Psoas muscle (tissue), 8 donors: ENCODE measurements around the gene DHX32. TPM values are rescaled to one million over a fixed set of nuclear protein-coding genes. Genes with fewer than 3 reads are reported as not detected.

Experiments used
- ATAC-seq, 4 donors: fragments of 200-7000 bp; cut with Tn5 transposase; one replicate each; pipeline ENCODE4 v1.9.1; 2020; ENCODE audit warnings: moderate library complexity in 3 of 4, mild to moderate bottlenecking in 2 of 4
- DNase-seq, 2 donors: peaks; one replicate each; pipeline ENCODE4 v3.0.0-alpha.2; 2020
- H3K27ac ChIP-seq: fragments of 200-600 bp; one replicate; pipeline ENCODE4 v1.8.0; 2022
- H3K27me3 ChIP-seq, 3 donors: fragments of 200-600 bp in 1 of 3; one replicate each; pipeline versions ENCODE4 v1.6.1 to v1.8.0; 2013 to 2022; ENCODE audit warnings: low read length in 2 of 3, mild to moderate bottlenecking in 2 of 3, moderate library complexity in 1 of 3; ENCODE audit not compliant: insufficient read depth in 3 of 3
- H3K36me3 ChIP-seq, 2 donors: fragments of 200-600 bp in 1 of 2; one replicate each; pipeline versions ENCODE4 v1.6.1 to v1.8.0; 2013 to 2022; ENCODE audit warnings: low read depth in 1 of 2, mild to moderate bottlenecking in 1 of 2, moderate library complexity in 1 of 2; ENCODE audit not compliant: insufficient read depth in 1 of 2
- H3K4me1 ChIP-seq: fragments of 200-600 bp; one replicate; pipeline ENCODE4 v1.8.0; 2022
- H3K4me3 ChIP-seq: fragments of 200-600 bp; one replicate; pipeline ENCODE4 v1.8.0; 2022; ENCODE audit warnings: mild to moderate bottlenecking
- H3K9me3 ChIP-seq: fragments of 200-600 bp; one replicate; pipeline ENCODE4 v1.8.0; 2022
- WGBS, 3 donors: extraction: QIAGEN DNeasy Blood & Tissue Kit; methylation state at CpG; one replicate each; pipeline versions ENCODE4 v1.1.6 to v1.1.7; 2013; 5-methylcytosine and 5-hydroxymethylcytosine counted together
- intact Hi-C, 2 donors: fragments of 100-400 bp; cut with DNase I; formaldehyde crosslinking; loops; one replicate each; pipeline versions ENCODE4 v1.11.0 to v1.14.2; 2022
- polyA plus RNA-seq, 3 donors: library from polyadenylated mRNA; stranded (reverse); fragments of 200-250 nt; gene quantifications; one replicate each; pipeline ENCODE4 v1.2.3, GENCODE V29; 2013
- total RNA-seq, 4 donors: library from RNA; stranded (reverse); fragmentation: NEBNext Ultra II Directional in 2 of 4; extraction: Animal tissue kit (Norgen Biotek cat#: 25700) in 2 of 4; gene quantifications; one replicate each; pipeline versions ENCODE4 v1.2.1 to v1.2.4, GENCODE V29; 2021 to 2023
- TF ChIP-seq, protein P1 (sequence below): fragments of 200-600 bp; IDR thresholded peaks from one replicate; pipeline ENCODE4 v1.8.0; 2022; ENCODE audit warnings: antibody characterized with exemption
- donor health status: healthy with polysubstance abuse.
- donor health status: DM: no; HTN: no; CAD: no; lungs with moderate emphysema.
- donor health status: Bipolar disorder and iron deficiency.
- donor health status: healthy.
- donor health status: DM: yes; HTN: yes; CAD: no.
- donor health status: DM: no; HTN: no; CAD: no.
- donor health status: DM: no; HTN: no; CAD: no.
- donor health status: DM: yes; HTN: yes; CAD: no.

DHX32 gene
- total and polyA plus RNA-seq, 7 donors: 20.2 to 47.7 (median 32.1) TPM

GRCh38 chr10:125843603-125844329, 37.3 kb downstream of the DHX32 start:
- peaks cover 7 to 95% of the 10 kb centered on the region in 2 donors for H3K36me3 ChIP-seq
- no peak for DNase-seq

DNA sequence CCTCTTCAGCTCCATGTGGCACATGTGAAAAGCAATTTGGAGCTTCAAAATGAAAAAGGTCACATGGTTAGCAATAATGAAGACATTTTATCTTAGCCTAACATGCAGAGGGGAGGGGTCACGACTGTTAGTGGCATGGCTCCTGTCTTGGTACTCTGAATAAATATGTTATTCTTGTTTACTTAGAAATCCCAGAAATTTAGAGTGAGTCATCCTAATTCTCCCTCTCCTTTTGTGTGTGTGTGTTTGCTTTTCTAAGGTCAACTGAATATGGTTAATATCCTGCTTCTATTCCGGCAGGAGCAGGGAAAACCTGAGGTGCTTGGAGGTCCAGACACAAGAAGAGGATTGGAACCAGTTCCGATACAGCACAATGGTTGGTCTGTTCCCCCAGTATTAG, 40.1 kb downstream of the DHX32 start:
- Histone ChIP-seq H3K36me3 (peaks cover 20 to 95% of the 10 kb centered on the region in 2 donors), H3K27ac (no peak overlapping the region), H3K4me1 (no peaks in the 10 kb centered on the region), H3K9me3 (no peaks in the 10 kb centered on the region), H3K27me3 (no peaks in the 10 kb centered on the region), H3K4me3 (no peak overlapping the region)
- intact Hi-C loops: no loop called here
- no peak for ATAC-seq
- TF ChIP-seq, protein P1, sequence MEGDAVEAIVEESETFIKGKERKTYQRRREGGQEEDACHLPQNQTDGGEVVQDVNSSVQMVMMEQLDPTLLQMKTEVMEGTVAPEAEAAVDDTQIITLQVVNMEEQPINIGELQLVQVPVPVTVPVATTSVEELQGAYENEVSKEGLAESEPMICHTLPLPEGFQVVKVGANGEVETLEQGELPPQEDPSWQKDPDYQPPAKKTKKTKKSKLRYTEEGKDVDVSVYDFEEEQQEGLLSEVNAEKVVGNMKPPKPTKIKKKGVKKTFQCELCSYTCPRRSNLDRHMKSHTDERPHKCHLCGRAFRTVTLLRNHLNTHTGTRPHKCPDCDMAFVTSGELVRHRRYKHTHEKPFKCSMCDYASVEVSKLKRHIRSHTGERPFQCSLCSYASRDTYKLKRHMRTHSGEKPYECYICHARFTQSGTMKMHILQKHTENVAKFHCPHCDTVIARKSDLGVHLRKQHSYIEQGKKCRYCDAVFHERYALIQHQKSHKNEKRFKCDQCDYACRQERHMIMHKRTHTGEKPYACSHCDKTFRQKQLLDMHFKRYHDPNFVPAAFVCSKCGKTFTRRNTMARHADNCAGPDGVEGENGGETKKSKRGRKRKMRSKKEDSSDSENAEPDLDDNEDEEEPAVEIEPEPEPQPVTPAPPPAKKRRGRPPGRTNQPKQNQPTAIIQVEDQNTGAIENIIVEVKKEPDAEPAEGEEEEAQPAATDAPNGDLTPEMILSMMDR: no peak
- no peak for DNase-seq
- 94 to 97% (median 95%) methylated on average over 3 of the region's 3 CpGs for WGBS, 3 donors

More at GRCh38 chr10:125843603-125844329, 37.3 kb downstream of the DHX32 start:
- 84 to 92% (median 87%) methylated on average over 9 of the region's 9 CpGs for WGBS, 3 donors
- no peaks in the 10 kb centered on the region for H3K9me3 ChIP-seq
- no peaks in the 10 kb centered on the region for H3K27me3 ChIP-seq
- H3K4me1 ChIP-seq: no peaks in the 10 kb centered on the region
- ATAC-seq: no peak
- no peak overlapping the region for H3K4me3 ChIP-seq
- TF ChIP-seq, protein P1: no peak
- no peak overlapping the region for H3K27ac ChIP-seq
- intact Hi-C loops: no loop called here

DNA sequence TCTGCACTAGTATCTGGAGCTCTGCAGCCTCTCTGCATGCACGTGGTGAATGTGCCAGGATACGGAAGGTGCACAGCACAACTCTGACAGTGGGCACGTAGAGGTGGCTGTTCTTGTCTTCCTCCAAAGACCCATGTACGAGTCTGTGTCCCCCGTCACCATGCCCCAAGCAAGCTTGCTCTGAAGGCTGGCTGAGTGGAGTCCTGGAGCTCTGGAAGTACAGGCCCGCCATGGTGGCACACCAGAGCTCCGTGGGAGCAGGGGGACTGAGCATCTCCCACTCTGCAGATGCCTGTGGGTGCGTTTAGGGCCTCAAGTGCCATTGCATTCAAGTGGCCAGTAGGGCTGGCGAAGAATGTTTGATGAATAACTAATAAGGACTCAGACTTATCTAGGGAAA, 40.7 kb downstream of the DHX32 start:
- H3K36me3 ChIP-seq: peaks cover 21 to 95% of the 10 kb centered on the region in 2 donors
- ATAC-seq (no peak), DNase-seq (no peak)
- no peaks in the 10 kb centered on the region for H3K4me1 ChIP-seq
- H3K27me3 ChIP-seq: no peaks in the 10 kb centered on the region
- WGBS, 3 donors: 91 to 93% (median 92%) methylated on average over 9 of the region's 9 CpGs
- no peaks in the 10 kb centered on the region for H3K9me3 ChIP-seq
- no peak overlapping the region for H3K27ac ChIP-seq
- no peak overlapping the region for H3K4me3 ChIP-seq
- TF ChIP-seq, protein P1: no peak
- intact Hi-C loops: no loop called here

GRCh38 chr10:125838802-125839575, 42.1 kb downstream of the DHX32 start:
- TF ChIP-seq, protein P1: no peak
- Histone ChIP-seq H3K9me3 (no peaks in the 10 kb centered on the region), H3K4me1 (no peaks in the 10 kb centered on the region), H3K27me3 (no peaks in the 10 kb centered on the region), H3K36me3 (peaks cover 25 to 97% of the 10 kb centered on the region in 2 donors), H3K27ac (no peak overlapping the region), H3K4me3 (no peak overlapping the region)
- 62 to 77% (median 66%) methylated on average over 9 of the region's 9 CpGs for WGBS, 3 donors
- ATAC-seq: no peak
- no peak for DNase-seq
- intact Hi-C loops: loop anchor here in 1 of 2 donors (5.0 kb wide), 1 partner anchor 97 kb away; no protein-coding TSS in a partner anchor
